H9 (cell line): ENCODE data around the gene LRRN1. TPM values are rescaled to one million over a fixed set of nuclear protein-coding genes. Genes with fewer than 3 reads are reported as not detected.

Source experiments
- DNase-seq: peaks from one replicate; pipeline ENCODE4 v3.0.0-alpha.2; 2017
- H2AFZ ChIP-seq: one replicate; pipeline ENCODE4 v1.6.1; 2013; ENCODE audit warnings: mild to moderate bottlenecking, low read length, control low read depth, moderate library complexity
- H2AK5ac ChIP-seq: 2 replicates; pipeline ENCODE4 v1.6.1; 2013; ENCODE audit warnings: low read length, control low read depth, mixed read lengths; ENCODE audit not compliant: insufficient read length
- H2BK120ac ChIP-seq: one replicate; pipeline ENCODE4 v1.6.1; 2013; ENCODE audit warnings: low read depth, mild to moderate bottlenecking, low read length, control low read depth, inconsistent platforms; ENCODE audit not compliant: poor library complexity, severe bottlenecking
- H2BK12ac ChIP-seq: 2 replicates; pipeline ENCODE4 v1.6.1; 2013; ENCODE audit warnings: low read length, control low read depth, mixed read lengths, low read depth; ENCODE audit not compliant: insufficient read length
- H2BK15ac ChIP-seq: 2 replicates; pipeline ENCODE4 v1.6.1; 2013; ENCODE audit warnings: low read depth, low read length, control low read depth
- H2BK20ac ChIP-seq: one replicate; pipeline ENCODE4 v1.6.1; 2013; ENCODE audit warnings: low read depth, mild to moderate bottlenecking, low read length, control low read depth, inconsistent platforms; ENCODE audit not compliant: poor library complexity, severe bottlenecking
- H2BK5ac ChIP-seq: 2 replicates; pipeline ENCODE4 v1.6.1; 2013; ENCODE audit warnings: low read length, control low read depth, mixed read lengths; ENCODE audit not compliant: insufficient read length
- H3K14ac ChIP-seq: 2 replicates; pipeline ENCODE4 v1.6.1; 2013; ENCODE audit warnings: low read length, control low read depth; ENCODE audit not compliant: insufficient read depth
- H3K18ac ChIP-seq: 2 replicates; pipeline ENCODE4 v1.6.1; 2013; ENCODE audit warnings: low read depth, mild to moderate bottlenecking, mixed read lengths, low read length, control low read depth; ENCODE audit not compliant: insufficient read length
- H3K23ac ChIP-seq: 2 replicates; pipeline ENCODE4 v1.6.1; 2013; ENCODE audit warnings: low read length, control low read depth, mixed read lengths, low read depth; ENCODE audit not compliant: insufficient read length
- H3K23me2 ChIP-seq: 2 replicates; pipeline ENCODE4 v1.6.1; 2013; ENCODE audit warnings: low read depth, mild to moderate bottlenecking, mixed read lengths, low read length, control low read depth; ENCODE audit not compliant: insufficient read length, poor library complexity, severe bottlenecking
- H3K27ac ChIP-seq: 2 replicates; pipeline ENCODE4 v1.5.1; 2013; ENCODE audit warnings: low read length, control low read depth, mixed read lengths, low read depth; ENCODE audit not compliant: insufficient read length
- H3K27me3 ChIP-seq: 2 replicates; pipeline ENCODE4 v1.6.1; 2013; ENCODE audit warnings: low read length, control low read depth, inconsistent platforms; ENCODE audit not compliant: insufficient read depth
- H3K4ac ChIP-seq: 2 replicates; pipeline ENCODE4 v1.6.1; 2013; ENCODE audit warnings: low read depth, mild to moderate bottlenecking, control low read depth, inconsistent platforms, low read length, moderate library complexity
- H3K4me1 ChIP-seq: 2 replicates; pipeline ENCODE4 v1.6.1; 2013; ENCODE audit warnings: low read length, control low read depth, inconsistent platforms; ENCODE audit not compliant: insufficient read depth
- H3K4me2 ChIP-seq: 2 replicates; pipeline ENCODE4 v1.6.1; 2013; ENCODE audit warnings: low read length, control low read depth, mixed read lengths; ENCODE audit not compliant: insufficient read length, insufficient read depth
- H3K56ac ChIP-seq: 2 replicates; pipeline ENCODE4 v1.6.1; 2013; ENCODE audit warnings: low read depth, mild to moderate bottlenecking, mixed read lengths, low read length, control low read depth; ENCODE audit not compliant: insufficient read length
- H3K79me1 ChIP-seq: 2 replicates; pipeline ENCODE4 v1.6.1; 2013; ENCODE audit warnings: low read depth, mild to moderate bottlenecking, moderate library complexity, low read length, control low read depth, inconsistent platforms; ENCODE audit not compliant: insufficient read depth, poor library complexity, severe bottlenecking
- H3K79me2 ChIP-seq: 2 replicates; pipeline ENCODE4 v1.6.1; 2013; ENCODE audit warnings: low read length, control low read depth, inconsistent platforms; ENCODE audit not compliant: insufficient read depth
- H3K9ac ChIP-seq: 2 replicates; pipeline ENCODE4 v1.6.1; 2013; ENCODE audit warnings: low read length, control low read depth, mixed read lengths; ENCODE audit not compliant: insufficient read length; ENCODE audit errors: extremely low read depth
- H3K9me3 ChIP-seq: one replicate; pipeline ENCODE4 v1.6.1; 2013; ENCODE audit warnings: low read depth, low read length, inconsistent platforms; ENCODE audit not compliant: control insufficient read depth
- H3T11ph ChIP-seq: one replicate; pipeline ENCODE4 v1.6.1; 2013; ENCODE audit warnings: mild to moderate bottlenecking, low read length, control low read depth, inconsistent platforms
- H4K20me1 ChIP-seq: one replicate; pipeline ENCODE4 v1.6.1; 2013; ENCODE audit not compliant: control insufficient read depth, insufficient read length, insufficient read depth
- H4K5ac ChIP-seq: 2 replicates; pipeline ENCODE4 v1.6.1; 2013; ENCODE audit warnings: low read depth, mild to moderate bottlenecking, mixed read lengths, low read length, control low read depth; ENCODE audit not compliant: insufficient read length
- H4K8ac ChIP-seq: replicated peaks from 2 replicates; pipeline ENCODE4 v1.6.1; 2013; ENCODE audit warnings: low read length, control low read depth, mixed read lengths, low read depth; ENCODE audit not compliant: insufficient read length
- H4K91ac ChIP-seq: 2 replicates; pipeline ENCODE4 v1.6.1; 2013; ENCODE audit warnings: low read depth, mild to moderate bottlenecking, moderate library complexity, mixed read lengths, low read length, control low read depth; ENCODE audit not compliant: insufficient read length
- H3K27ac Mint-ChIP-seq, 3 experiments: 2 replicates in 2 of 3; 3 replicates in 1 of 3; pipeline ENCODE4 v1.8.0; 2020 to 2021; ENCODE audit warnings: mixed read lengths in 3 of 3, mild to moderate bottlenecking in 1 of 3, moderate library complexity in 1 of 3
- H3K27me3 Mint-ChIP-seq: 2 replicates; pipeline ENCODE4 v1.8.0; 2021; ENCODE audit warnings: low read depth, mild to moderate bottlenecking, moderate library complexity, mixed read lengths
- H3K36me3 Mint-ChIP-seq, 3 experiments: 2 replicates in 2 of 3; 3 replicates in 1 of 3; pipeline ENCODE4 v1.8.0; 2020 to 2021; ENCODE audit warnings: low read depth in 3 of 3, mixed read lengths in 3 of 3; ENCODE audit not compliant: insufficient read depth in 1 of 3
- H3K4me1 Mint-ChIP-seq, 2 experiments: 2 replicates each; pipeline ENCODE4 v1.8.0; 2020; ENCODE audit warnings: mixed read lengths in 2 of 2
- H3K4me3 Mint-ChIP-seq, 2 experiments: 2 replicates in 1 of 2; 3 replicates in 1 of 2; pipeline ENCODE4 v1.8.0; 2020 to 2021; ENCODE audit warnings: mild to moderate bottlenecking in 2 of 2, mixed read lengths in 2 of 2, moderate library complexity in 1 of 2
- H3K9me3 Mint-ChIP-seq, 2 experiments: 2 replicates in 1 of 2; 3 replicates in 1 of 2; pipeline ENCODE4 v1.8.0; 2020; ENCODE audit warnings: mild to moderate bottlenecking in 2 of 2, mixed read lengths in 2 of 2, moderate library complexity in 1 of 2
- WGBS: extraction: QIAGEN DNeasy Blood & Tissue Kit; methylation state at CpG from one replicate; pipeline ENCODE4 v1.1.7; 2013; ENCODE audit warnings: missing lambda C conversion rate, low lambda C conversion rate, mixed read lengths; ENCODE audit not compliant: insufficient read length; ENCODE audit errors: extremely low coverage; 5-methylcytosine and 5-hydroxymethylcytosine counted together
- total RNA-seq: library from RNA; stranded (reverse); gene quantifications from 2 replicates; pipeline ENCODE4 v1.2.1, GENCODE V29; 2021
- TF ChIP-seq, protein P1 (sequence below): fragments of 200-600 bp; sonication (generic); conservative IDR thresholded peaks from 3 replicates; pipeline ENCODE4 v1.8.0; 2021; ENCODE audit warnings: antibody characterized with exemption, mild to moderate bottlenecking

Gene LRRN1
- total RNA-seq, 1 experiment from 2014 or later = 269 TPM

DNA sequence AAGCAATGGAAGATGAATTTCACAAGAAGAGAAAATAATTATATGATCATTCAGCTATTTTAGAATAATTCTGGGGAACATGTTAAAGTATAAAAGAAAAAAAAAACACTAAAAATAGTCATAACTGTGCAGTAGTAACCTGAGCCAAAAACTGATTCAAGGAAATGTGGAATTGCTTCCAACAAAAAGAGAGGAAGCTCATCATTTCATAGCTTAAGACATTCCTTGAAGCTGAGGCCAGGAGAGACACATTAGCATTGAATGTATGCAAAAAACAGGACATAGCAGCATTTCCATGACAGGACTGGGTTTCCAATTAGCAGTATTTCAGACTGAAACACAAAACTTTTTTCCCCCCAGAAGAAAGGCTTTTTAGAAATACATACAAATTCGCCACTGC lies 27.7 kb upstream of the LRRN1 start:
- H3K9me3 Mint-ChIP-seq = peaks cover 12 to 18% of the 10 kb centered on the region in 2 experiments; a peak in 4 of 5 replicates
- Histone ChIP-seq H3K14ac (no peak overlapping the region), H2BK12ac (no peak overlapping the region), H3K27me3 (no peaks in the 10 kb centered on the region), H3K23ac (no peak overlapping the region), H2BK15ac (no peak overlapping the region), H3K79me1 (no peaks in the 10 kb centered on the region), H3K27ac (no peak overlapping the region), H2AFZ (no peak overlapping the region), H3K4me2 (no peak overlapping the region), H3K23me2 (no peaks in the 10 kb centered on the region), H3K18ac (no peak overlapping the region), H2BK20ac (no peak overlapping the region), H3K56ac (no peak overlapping the region), H2BK120ac (no peak overlapping the region), H3T11ph (no peak overlapping the region), H2AK5ac (no peak overlapping the region), H3K9ac (no peak overlapping the region), H3K9me3 (no peaks in the 10 kb centered on the region), H4K5ac (no peak overlapping the region), H4K20me1 (no peaks in the 10 kb centered on the region), H3K79me2 (no peaks in the 10 kb centered on the region), H2BK5ac (no peak overlapping the region), H4K91ac (no peak overlapping the region), H3K4me1 (no peaks in the 10 kb centered on the region; the same call in 1 of the 2 replicates), H3K4ac (no peak overlapping the region), H4K8ac (no peak overlapping the region)
- H3K27ac Mint-ChIP-seq = no peak overlapping the region
- TF ChIP-seq, protein P1, sequence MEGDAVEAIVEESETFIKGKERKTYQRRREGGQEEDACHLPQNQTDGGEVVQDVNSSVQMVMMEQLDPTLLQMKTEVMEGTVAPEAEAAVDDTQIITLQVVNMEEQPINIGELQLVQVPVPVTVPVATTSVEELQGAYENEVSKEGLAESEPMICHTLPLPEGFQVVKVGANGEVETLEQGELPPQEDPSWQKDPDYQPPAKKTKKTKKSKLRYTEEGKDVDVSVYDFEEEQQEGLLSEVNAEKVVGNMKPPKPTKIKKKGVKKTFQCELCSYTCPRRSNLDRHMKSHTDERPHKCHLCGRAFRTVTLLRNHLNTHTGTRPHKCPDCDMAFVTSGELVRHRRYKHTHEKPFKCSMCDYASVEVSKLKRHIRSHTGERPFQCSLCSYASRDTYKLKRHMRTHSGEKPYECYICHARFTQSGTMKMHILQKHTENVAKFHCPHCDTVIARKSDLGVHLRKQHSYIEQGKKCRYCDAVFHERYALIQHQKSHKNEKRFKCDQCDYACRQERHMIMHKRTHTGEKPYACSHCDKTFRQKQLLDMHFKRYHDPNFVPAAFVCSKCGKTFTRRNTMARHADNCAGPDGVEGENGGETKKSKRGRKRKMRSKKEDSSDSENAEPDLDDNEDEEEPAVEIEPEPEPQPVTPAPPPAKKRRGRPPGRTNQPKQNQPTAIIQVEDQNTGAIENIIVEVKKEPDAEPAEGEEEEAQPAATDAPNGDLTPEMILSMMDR = no peak
- H3K36me3 Mint-ChIP-seq = peaks cover 0 to 6% (median 0%) of the 10 kb centered on the region in 3 experiments; a peak in 2 of 7 replicates
- no peak overlapping the region for H3K4me3 Mint-ChIP-seq
- no peaks in the 10 kb centered on the region for H3K27me3 Mint-ChIP-seq
- no CpG with 5 or more reads among the region's 1 CpG for WGBS
- peaks cover 3 to 6% of the 10 kb centered on the region in 2 experiments; a peak in 3 of 4 replicates for H3K4me1 Mint-ChIP-seq
- no peak for DNase-seq
